H9 (cell line): ENCODE measurements around the gene TMCC1. TPM values are rescaled to one million over a fixed set of nuclear protein-coding genes. Genes with fewer than 3 reads are reported as not detected.
A peak's percentile ranks its signal among the peaks of the same experiment; 100 is the strongest.

Source experiments
- DNase-seq: peaks from one replicate; pipeline ENCODE4 v3.0.0-alpha.2; 2017
- H2AFZ ChIP-seq: one replicate; pipeline ENCODE4 v1.6.1; 2013; ENCODE audit warnings: mild to moderate bottlenecking, low read length, control low read depth, moderate library complexity
- H2AK5ac ChIP-seq: 2 replicates; pipeline ENCODE4 v1.6.1; 2013; ENCODE audit warnings: low read length, control low read depth, mixed read lengths; ENCODE audit not compliant: insufficient read length
- H2BK120ac ChIP-seq: one replicate; pipeline ENCODE4 v1.6.1; 2013; ENCODE audit warnings: low read depth, mild to moderate bottlenecking, low read length, control low read depth, inconsistent platforms; ENCODE audit not compliant: poor library complexity, severe bottlenecking
- H2BK12ac ChIP-seq: 2 replicates; pipeline ENCODE4 v1.6.1; 2013; ENCODE audit warnings: low read length, control low read depth, mixed read lengths, low read depth; ENCODE audit not compliant: insufficient read length
- H2BK15ac ChIP-seq: 2 replicates; pipeline ENCODE4 v1.6.1; 2013; ENCODE audit warnings: low read depth, low read length, control low read depth
- H2BK20ac ChIP-seq: one replicate; pipeline ENCODE4 v1.6.1; 2013; ENCODE audit warnings: low read depth, mild to moderate bottlenecking, low read length, control low read depth, inconsistent platforms; ENCODE audit not compliant: poor library complexity, severe bottlenecking
- H2BK5ac ChIP-seq: 2 replicates; pipeline ENCODE4 v1.6.1; 2013; ENCODE audit warnings: low read length, control low read depth, mixed read lengths; ENCODE audit not compliant: insufficient read length
- H3K14ac ChIP-seq: 2 replicates; pipeline ENCODE4 v1.6.1; 2013; ENCODE audit warnings: low read length, control low read depth; ENCODE audit not compliant: insufficient read depth
- H3K18ac ChIP-seq: 2 replicates; pipeline ENCODE4 v1.6.1; 2013; ENCODE audit warnings: low read depth, mild to moderate bottlenecking, mixed read lengths, low read length, control low read depth; ENCODE audit not compliant: insufficient read length
- H3K23ac ChIP-seq: 2 replicates; pipeline ENCODE4 v1.6.1; 2013; ENCODE audit warnings: low read length, control low read depth, mixed read lengths, low read depth; ENCODE audit not compliant: insufficient read length
- H3K23me2 ChIP-seq: 2 replicates; pipeline ENCODE4 v1.6.1; 2013; ENCODE audit warnings: low read depth, mild to moderate bottlenecking, mixed read lengths, low read length, control low read depth; ENCODE audit not compliant: insufficient read length, poor library complexity, severe bottlenecking
- H3K27ac ChIP-seq: 2 replicates; pipeline ENCODE4 v1.5.1; 2013; ENCODE audit warnings: low read length, control low read depth, mixed read lengths, low read depth; ENCODE audit not compliant: insufficient read length
- H3K27me3 ChIP-seq: 2 replicates; pipeline ENCODE4 v1.6.1; 2013; ENCODE audit warnings: low read length, control low read depth, inconsistent platforms; ENCODE audit not compliant: insufficient read depth
- H3K4ac ChIP-seq: 2 replicates; pipeline ENCODE4 v1.6.1; 2013; ENCODE audit warnings: low read depth, mild to moderate bottlenecking, control low read depth, inconsistent platforms, low read length, moderate library complexity
- H3K4me1 ChIP-seq: 2 replicates; pipeline ENCODE4 v1.6.1; 2013; ENCODE audit warnings: low read length, control low read depth, inconsistent platforms; ENCODE audit not compliant: insufficient read depth
- H3K4me2 ChIP-seq: 2 replicates; pipeline ENCODE4 v1.6.1; 2013; ENCODE audit warnings: low read length, control low read depth, mixed read lengths; ENCODE audit not compliant: insufficient read length, insufficient read depth
- H3K56ac ChIP-seq: 2 replicates; pipeline ENCODE4 v1.6.1; 2013; ENCODE audit warnings: low read depth, mild to moderate bottlenecking, mixed read lengths, low read length, control low read depth; ENCODE audit not compliant: insufficient read length
- H3K79me1 ChIP-seq: 2 replicates; pipeline ENCODE4 v1.6.1; 2013; ENCODE audit warnings: low read depth, mild to moderate bottlenecking, moderate library complexity, low read length, control low read depth, inconsistent platforms; ENCODE audit not compliant: insufficient read depth, poor library complexity, severe bottlenecking
- H3K79me2 ChIP-seq: 2 replicates; pipeline ENCODE4 v1.6.1; 2013; ENCODE audit warnings: low read length, control low read depth, inconsistent platforms; ENCODE audit not compliant: insufficient read depth
- H3K9ac ChIP-seq: 2 replicates; pipeline ENCODE4 v1.6.1; 2013; ENCODE audit warnings: low read length, control low read depth, mixed read lengths; ENCODE audit not compliant: insufficient read length; ENCODE audit errors: extremely low read depth
- H3K9me3 ChIP-seq: one replicate; pipeline ENCODE4 v1.6.1; 2013; ENCODE audit warnings: low read depth, low read length, inconsistent platforms; ENCODE audit not compliant: control insufficient read depth
- H3T11ph ChIP-seq: one replicate; pipeline ENCODE4 v1.6.1; 2013; ENCODE audit warnings: mild to moderate bottlenecking, low read length, control low read depth, inconsistent platforms
- H4K20me1 ChIP-seq: one replicate; pipeline ENCODE4 v1.6.1; 2013; ENCODE audit not compliant: control insufficient read depth, insufficient read length, insufficient read depth
- H4K5ac ChIP-seq: 2 replicates; pipeline ENCODE4 v1.6.1; 2013; ENCODE audit warnings: low read depth, mild to moderate bottlenecking, mixed read lengths, low read length, control low read depth; ENCODE audit not compliant: insufficient read length
- H4K8ac ChIP-seq: replicated peaks from 2 replicates; pipeline ENCODE4 v1.6.1; 2013; ENCODE audit warnings: low read length, control low read depth, mixed read lengths, low read depth; ENCODE audit not compliant: insufficient read length
- H4K91ac ChIP-seq: 2 replicates; pipeline ENCODE4 v1.6.1; 2013; ENCODE audit warnings: low read depth, mild to moderate bottlenecking, moderate library complexity, mixed read lengths, low read length, control low read depth; ENCODE audit not compliant: insufficient read length
- H3K27ac Mint-ChIP-seq, 3 experiments: 2 replicates in 2 of 3; 3 replicates in 1 of 3; pipeline ENCODE4 v1.8.0; 2020 to 2021; ENCODE audit warnings: mixed read lengths in 3 of 3, mild to moderate bottlenecking in 1 of 3, moderate library complexity in 1 of 3
- H3K27me3 Mint-ChIP-seq: 2 replicates; pipeline ENCODE4 v1.8.0; 2021; ENCODE audit warnings: low read depth, mild to moderate bottlenecking, moderate library complexity, mixed read lengths
- H3K36me3 Mint-ChIP-seq, 3 experiments: 2 replicates in 2 of 3; 3 replicates in 1 of 3; pipeline ENCODE4 v1.8.0; 2020 to 2021; ENCODE audit warnings: low read depth in 3 of 3, mixed read lengths in 3 of 3; ENCODE audit not compliant: insufficient read depth in 1 of 3
- H3K4me1 Mint-ChIP-seq, 2 experiments: 2 replicates each; pipeline ENCODE4 v1.8.0; 2020; ENCODE audit warnings: mixed read lengths in 2 of 2
- H3K4me3 Mint-ChIP-seq, 2 experiments: 2 replicates in 1 of 2; 3 replicates in 1 of 2; pipeline ENCODE4 v1.8.0; 2020 to 2021; ENCODE audit warnings: mild to moderate bottlenecking in 2 of 2, mixed read lengths in 2 of 2, moderate library complexity in 1 of 2
- H3K9me3 Mint-ChIP-seq, 2 experiments: 2 replicates in 1 of 2; 3 replicates in 1 of 2; pipeline ENCODE4 v1.8.0; 2020; ENCODE audit warnings: mild to moderate bottlenecking in 2 of 2, mixed read lengths in 2 of 2, moderate library complexity in 1 of 2
- CTCF ChIP-seq: fragments of 200-600 bp; sonication (generic); conservative IDR thresholded peaks from 3 replicates; pipeline ENCODE4 v1.8.0; 2021; ENCODE audit warnings: antibody characterized with exemption, mild to moderate bottlenecking
- WGBS: extraction: QIAGEN DNeasy Blood & Tissue Kit; methylation state at CpG from one replicate; pipeline ENCODE4 v1.1.7; 2013; ENCODE audit warnings: missing lambda C conversion rate, low lambda C conversion rate, mixed read lengths; ENCODE audit not compliant: insufficient read length; ENCODE audit errors: extremely low coverage; 5-methylcytosine and 5-hydroxymethylcytosine counted together
- total RNA-seq: library from RNA; stranded (reverse); gene quantifications from 2 replicates; pipeline ENCODE4 v1.2.1, GENCODE V29; 2021

Gene TMCC1
- total RNA-seq, 1 experiment from 2014 or later, result 24.4 TPM

- H3K27me3 Mint-ChIP-seq, result no peaks in the 10 kb centered on the region; the same call in 1 of the 2 replicates
- H3K4me1 Mint-ChIP-seq, result peaks cover 34 to 35% of the 10 kb centered on the region in 2 experiments
- no peaks in the 10 kb centered on the region for H3K27me3 ChIP-seq
- no peak overlapping the region for H2BK120ac ChIP-seq
- H2BK20ac ChIP-seq, result no peak overlapping the region
- WGBS, result no CpG with 5 or more reads among the region's 6 CpGs
- no peaks in the 10 kb centered on the region for H3K9me3 ChIP-seq
- H4K5ac ChIP-seq, result no peak overlapping the region
- no peaks in the 10 kb centered on the region for H3K23me2 ChIP-seq
- no peak overlapping the region for H3K4ac ChIP-seq
- H2BK15ac ChIP-seq, result no peak overlapping the region
- H2AK5ac ChIP-seq, result no peak overlapping the region
- H3K4me1 ChIP-seq, result peaks cover 2% of the 10 kb centered on the region
- H3K79me2 ChIP-seq, result no peaks in the 10 kb centered on the region
- no peak overlapping the region for H4K8ac ChIP-seq
- no peak overlapping the region for H3K23ac ChIP-seq
- peak overlapping the region; percentile 75 to 97 (median 90) for H3K27ac Mint-ChIP-seq
- peaks cover 0 to 7% (median 0%) of the 10 kb centered on the region in 3 experiments; a peak in 1 of 7 replicates for H3K36me3 Mint-ChIP-seq
- H3K27ac ChIP-seq, result no peak overlapping the region
- H2AFZ ChIP-seq, result no peak overlapping the region
- H4K20me1 ChIP-seq, result no peaks in the 10 kb centered on the region
- H3K4me3 Mint-ChIP-seq, result peak overlapping the region; percentile 63 to 74; a peak in 4 of 5 replicates
- no peak overlapping the region for H3K9ac ChIP-seq
- H3T11ph ChIP-seq, result no peak overlapping the region
- no peaks in the 10 kb centered on the region for H3K79me1 ChIP-seq
- DNase-seq, result no peak
- peak overlapping the region; percentile 48 for H3K4me2 ChIP-seq
- no peak overlapping the region for H3K14ac ChIP-seq
- H2BK5ac ChIP-seq, result no peak overlapping the region
- no peak overlapping the region for H4K91ac ChIP-seq
- H2BK12ac ChIP-seq, result no peak overlapping the region
- TF ChIP-seq CTCF, result no peak
- H3K9me3 Mint-ChIP-seq, result no peaks in the 10 kb centered on the region
- no peak overlapping the region for H3K56ac ChIP-seq
- no peak overlapping the region for H3K18ac ChIP-seq
Observed at GRCh38 chr3:129795186-129796010, 98.1 kb downstream of the TMCC1 start.
